GM18505 (cell line): ENCODE measurements around the gene SLC22A23.

ENCODE experiments used
- ATAC-seq: cut with Tn5 transposase; IDR thresholded peaks from one replicate; pipeline ENCODE4 v1.9.1; 2021; ENCODE audit not compliant: unreplicated experiment
- POLR2A ChIP-seq: IDR thresholded peaks from 4 replicates; pipeline ENCODE4 v1.6.1; 2011; ENCODE audit warnings: borderline replicate concordance; ENCODE audit not compliant: insufficient read depth, insufficient read length; ENCODE audit errors: extremely low read depth

SLC22A23 gene

GRCh38 chr6:3288711-3289663 is 167.9 kb downstream of the SLC22A23 start:
- no peak for ATAC-seq
- no peak for TF ChIP-seq POLR2A

GRCh38 chr6:3287976-3288707 is 168.7 kb downstream of the SLC22A23 start:
- no peak for ATAC-seq
- no peak for TF ChIP-seq POLR2A

GRCh38 chr6:3287308-3287707 is 169.5 kb downstream of the SLC22A23 start:
- no peak for TF ChIP-seq POLR2A

GRCh38 chr6:3286641-3287171 is 170.1 kb downstream of the SLC22A23 start:
- ATAC-seq = no peak
- TF ChIP-seq POLR2A = no peak

More at GRCh38 chr6:3287308-3287707, 169.5 kb downstream of the SLC22A23 start:
- ATAC-seq = no peak

GRCh38 chr6:3285732-3286131 is 171.1 kb downstream of the SLC22A23 start:
- no peak for ATAC-seq

GRCh38 chr6:3285049-3285639 is 171.7 kb downstream of the SLC22A23 start:
- no peak for ATAC-seq
- no peak for TF ChIP-seq POLR2A

More at GRCh38 chr6:3285732-3286131, 171.1 kb downstream of the SLC22A23 start:
- no peak for TF ChIP-seq POLR2A

- no peak for ATAC-seq
Measured at GRCh38 chr6:3284436-3284876, 172.4 kb downstream of the SLC22A23 start.

GRCh38 chr6:3283641-3284435 is 173.0 kb downstream of the SLC22A23 start:
- no peak for ATAC-seq

More at GRCh38 chr6:3284436-3284876, 172.4 kb downstream of the SLC22A23 start:
- TF ChIP-seq POLR2A = no peak

GRCh38 chr6:3283241-3283640 is 173.6 kb downstream of the SLC22A23 start:
- no peak for ATAC-seq
- TF ChIP-seq POLR2A = no peak

More at GRCh38 chr6:3283641-3284435, 173.0 kb downstream of the SLC22A23 start:
- no peak for TF ChIP-seq POLR2A

GRCh38 chr6:3282476-3283236 is 174.2 kb downstream of the SLC22A23 start:
- ATAC-seq = no peak

GRCh38 chr6:3281631-3282475 is 175.0 kb downstream of the SLC22A23 start:
- no peak for ATAC-seq
- no peak for TF ChIP-seq POLR2A

More at GRCh38 chr6:3282476-3283236, 174.2 kb downstream of the SLC22A23 start:
- TF ChIP-seq POLR2A = no peak
